ENCODE data around the gene NMRK2. TPM values are rescaled to one million over a fixed set of nuclear protein-coding genes. Genes with fewer than 3 reads are reported as not detected.
A peak's percentile ranks its signal among the peaks of the same experiment; 100 is the strongest.
"Not testable (repeated sequence)": the region's sequence is repeated elsewhere in the genome, so short reads cannot be mapped to it uniquely, and the experiment has no call there.

The NMRK2 gene
- total and polyA plus RNA-seq, 3 experiments from 2014 or later: not detected

- H3K4me1 Mint-ChIP-seq: no peaks in the 10 kb centered on the region
- H3K27me3 Mint-ChIP-seq: peaks cover 0 to 2% of the 10 kb centered on the region in 2 donors
- Histone ChIP-seq H3K27ac (ENCODE audit: low read depth, low read length) (no peak overlapping the region), H3K4me1 (ENCODE audit: insufficient read depth, low read length) (no peaks in the 10 kb centered on the region), H3K9me3 (ENCODE audit: low read length) (no peaks in the 10 kb centered on the region), H3K27me3 (ENCODE audit: insufficient read depth, low read length, poor library complexity, severe bottlenecking) (no peaks in the 10 kb centered on the region), H3K36me3 (ENCODE audit: insufficient read depth, low read length) (no peaks in the 10 kb centered on the region), H3K4me3 (ENCODE audit: low read length) (no peak overlapping the region)
- H3K4me3 Mint-ChIP-seq: no peak overlapping the region
- no peaks in the 10 kb centered on the region for H3K36me3 Mint-ChIP-seq
- no peak for DNase-seq
- H3K9me3 Mint-ChIP-seq: peaks cover 0 to 2% (median 0%) of the 10 kb centered on the region in 5 donors
- ChIA-PET POLR2A (interaction anchor here (0.5 kb wide), 1 partner anchor 45 kb away, joined by 5 read pairs; no protein-coding TSS in a partner anchor), CTCF (no interaction called here)
- H3K27ac Mint-ChIP-seq: no peak overlapping the region
These were observed 10.0 kb downstream of the NMRK2 start for GRCh38 chr19:3942790-3943409.

- no peaks in the 10 kb centered on the region for H3K9me3 ChIP-seq (ENCODE audit: low read length)
- no peak overlapping the region for H3K27ac ChIP-seq (ENCODE audit: low read depth, low read length)
- no peak overlapping the region for H3K4me3 ChIP-seq (ENCODE audit: low read length)
- no peaks in the 10 kb centered on the region for H3K4me1 Mint-ChIP-seq
- POLR2A ChIA-PET: interaction anchor here (0.7 kb wide), 1 partner anchor 1322 kb away, joined by 9 read pairs; no protein-coding TSS in a partner anchor
- H3K9me3 Mint-ChIP-seq: peaks cover 0 to 2% (median 0%) of the 10 kb centered on the region in 5 donors
- no peak overlapping the region for H3K4me3 Mint-ChIP-seq
- DNase-seq: no peak
- H3K27me3 ChIP-seq (ENCODE audit: insufficient read depth, low read length, poor library complexity, severe bottlenecking): no peaks in the 10 kb centered on the region
- H3K27ac Mint-ChIP-seq: peak overlapping the region in 1 of 8 donors; percentile 60
- no peaks in the 10 kb centered on the region for H3K36me3 Mint-ChIP-seq
- no peaks in the 10 kb centered on the region for H3K36me3 ChIP-seq (ENCODE audit: insufficient read depth, low read length)
- H3K27me3 Mint-ChIP-seq: no peaks in the 10 kb centered on the region
- CTCF ChIA-PET: interaction anchor here (0.7 kb wide), 1 partner anchor 225 kb away, joined by 3 read pairs; no protein-coding TSS in a partner anchor
- no peaks in the 10 kb centered on the region for H3K4me1 ChIP-seq (ENCODE audit: insufficient read depth, low read length)
These were observed 11.3 kb downstream of the NMRK2 start for GRCh38 chr19:3944018-3944721.

GRCh38 chr19:3945838-3946237 is 13.0 kb downstream of the NMRK2 start:
- ChIA-PET POLR2A (no interaction called here), CTCF (no interaction called here)
- Histone ChIP-seq H3K27ac (ENCODE audit: low read depth, low read length) (no peak overlapping the region), H3K36me3 (ENCODE audit: insufficient read depth, low read length) (no peaks in the 10 kb centered on the region), H3K4me1 (ENCODE audit: insufficient read depth, low read length) (no peaks in the 10 kb centered on the region), H3K27me3 (ENCODE audit: insufficient read depth, low read length, poor library complexity, severe bottlenecking) (no peaks in the 10 kb centered on the region), H3K9me3 (ENCODE audit: low read length) (no peaks in the 10 kb centered on the region), H3K4me3 (ENCODE audit: low read length) (no peak overlapping the region)
- no peaks in the 10 kb centered on the region for H3K27me3 Mint-ChIP-seq
- H3K27ac Mint-ChIP-seq: no peak overlapping the region
- no peak for DNase-seq
- H3K4me3 Mint-ChIP-seq: no peak overlapping the region
- H3K9me3 Mint-ChIP-seq: peaks cover 0 to 2% (median 0%) of the 10 kb centered on the region in 5 donors
- no peaks in the 10 kb centered on the region for H3K36me3 Mint-ChIP-seq
- H3K4me1 Mint-ChIP-seq: peaks cover 0 to under 1% (median 0%) of the 10 kb centered on the region in 3 donors

GRCh38 chr19:3947316-3947933 is 14.6 kb downstream of the NMRK2 start:
- H3K27ac ChIP-seq (ENCODE audit: low read depth, low read length); POLR2A ChIA-PET; H3K4me1 ChIP-seq (ENCODE audit: insufficient read depth, low read length); H3K4me1 Mint-ChIP-seq; H3K36me3 Mint-ChIP-seq; H3K9me3 ChIP-seq (ENCODE audit: low read length); H3K9me3 Mint-ChIP-seq; CTCF ChIA-PET; H3K27me3 Mint-ChIP-seq; H3K27me3 ChIP-seq (ENCODE audit: insufficient read depth, low read length, poor library complexity, severe bottlenecking); H3K4me3 ChIP-seq (ENCODE audit: low read length); DNase-seq; H3K4me3 Mint-ChIP-seq; H3K27ac Mint-ChIP-seq; H3K36me3 ChIP-seq (ENCODE audit: insufficient read depth, low read length): not testable (repeated sequence)

GRCh38 chr19:3949294-3949693 is 16.4 kb downstream of the NMRK2 start:
- Mint-ChIP-seq H3K27ac (no peak overlapping the region), H3K27me3 (no peaks in the 10 kb centered on the region), H3K9me3 (no peaks in the 10 kb centered on the region), H3K36me3 (no peaks in the 10 kb centered on the region), H3K4me1 (peaks cover 3 to 9% (median 6%) of the 10 kb centered on the region in 3 donors), H3K4me3 (peak overlapping the region in 1 of 7 donors; percentile 13)
- Histone ChIP-seq H3K9me3 (ENCODE audit: low read length) (no peaks in the 10 kb centered on the region), H3K27me3 (ENCODE audit: insufficient read depth, low read length, poor library complexity, severe bottlenecking) (no peaks in the 10 kb centered on the region), H3K4me3 (ENCODE audit: low read length) (no peak overlapping the region), H3K27ac (ENCODE audit: low read depth, low read length) (no peak overlapping the region), H3K36me3 (ENCODE audit: insufficient read depth, low read length) (no peaks in the 10 kb centered on the region), H3K4me1 (ENCODE audit: insufficient read depth, low read length) (no peaks in the 10 kb centered on the region)
- ChIA-PET CTCF (no interaction called here), POLR2A (no interaction called here)
- no peak for DNase-seq

GRCh38 chr19:3949997-3950859 is 17.4 kb downstream of the NMRK2 start:
- Mint-ChIP-seq H3K36me3 (no peaks in the 10 kb centered on the region), H3K4me3 (peak overlapping the region in 3 of 7 donors; percentile 25 to 53 (median 44)), H3K27me3 (no peaks in the 10 kb centered on the region), H3K27ac (peak overlapping the region in 1 of 8 donors; percentile 65), H3K9me3 (no peaks in the 10 kb centered on the region), H3K4me1 (peaks cover 3 to 9% (median 6%) of the 10 kb centered on the region in 3 donors)
- Histone ChIP-seq H3K4me1 (ENCODE audit: insufficient read depth, low read length) (no peaks in the 10 kb centered on the region), H3K36me3 (ENCODE audit: insufficient read depth, low read length) (no peaks in the 10 kb centered on the region), H3K9me3 (ENCODE audit: low read length) (no peaks in the 10 kb centered on the region), H3K27ac (ENCODE audit: low read depth, low read length) (no peak overlapping the region), H3K4me3 (ENCODE audit: low read length) (no peak overlapping the region), H3K27me3 (ENCODE audit: insufficient read depth, low read length, poor library complexity, severe bottlenecking) (no peaks in the 10 kb centered on the region)
- DNase-seq: no peak
- CTCF ChIA-PET: no interaction called here
- POLR2A ChIA-PET: no interaction called here

- H3K36me3 ChIP-seq (ENCODE audit: insufficient read depth, low read length): no peaks in the 10 kb centered on the region
- H3K4me1 Mint-ChIP-seq: peaks cover 3 to 9% (median 6%) of the 10 kb centered on the region in 3 donors
- peak overlapping the region in 6 of 7 donors; percentile 41 to 90 (median 74) for H3K4me3 Mint-ChIP-seq
- no peak overlapping the region for H3K4me3 ChIP-seq (ENCODE audit: low read length)
- no peak for DNase-seq
- peak overlapping the region in 7 of 8 donors; percentile 40 to 90 (median 85) for H3K27ac Mint-ChIP-seq
- H3K36me3 Mint-ChIP-seq: peaks cover 0 to 3% (median 0%) of the 10 kb centered on the region in 3 donors
- no peaks in the 10 kb centered on the region for H3K4me1 ChIP-seq (ENCODE audit: insufficient read depth, low read length)
- ChIA-PET CTCF (no interaction called here), POLR2A (no interaction called here)
- no peaks in the 10 kb centered on the region for H3K9me3 ChIP-seq (ENCODE audit: low read length)
- no peaks in the 10 kb centered on the region for H3K27me3 Mint-ChIP-seq
- peak overlapping the region; percentile 24 for H3K27ac ChIP-seq (ENCODE audit: low read depth, low read length)
- no peaks in the 10 kb centered on the region for H3K27me3 ChIP-seq (ENCODE audit: insufficient read depth, low read length, poor library complexity, severe bottlenecking)
- H3K9me3 Mint-ChIP-seq: no peaks in the 10 kb centered on the region
These were observed 18.3 kb downstream of the NMRK2 start for GRCh38 chr19:3950871-3951861.

Data from CD8-positive, alpha-beta memory T cell (primary cell).